ENCODE results near the gene STYXL2.

The STYXL2 gene

DNA sequence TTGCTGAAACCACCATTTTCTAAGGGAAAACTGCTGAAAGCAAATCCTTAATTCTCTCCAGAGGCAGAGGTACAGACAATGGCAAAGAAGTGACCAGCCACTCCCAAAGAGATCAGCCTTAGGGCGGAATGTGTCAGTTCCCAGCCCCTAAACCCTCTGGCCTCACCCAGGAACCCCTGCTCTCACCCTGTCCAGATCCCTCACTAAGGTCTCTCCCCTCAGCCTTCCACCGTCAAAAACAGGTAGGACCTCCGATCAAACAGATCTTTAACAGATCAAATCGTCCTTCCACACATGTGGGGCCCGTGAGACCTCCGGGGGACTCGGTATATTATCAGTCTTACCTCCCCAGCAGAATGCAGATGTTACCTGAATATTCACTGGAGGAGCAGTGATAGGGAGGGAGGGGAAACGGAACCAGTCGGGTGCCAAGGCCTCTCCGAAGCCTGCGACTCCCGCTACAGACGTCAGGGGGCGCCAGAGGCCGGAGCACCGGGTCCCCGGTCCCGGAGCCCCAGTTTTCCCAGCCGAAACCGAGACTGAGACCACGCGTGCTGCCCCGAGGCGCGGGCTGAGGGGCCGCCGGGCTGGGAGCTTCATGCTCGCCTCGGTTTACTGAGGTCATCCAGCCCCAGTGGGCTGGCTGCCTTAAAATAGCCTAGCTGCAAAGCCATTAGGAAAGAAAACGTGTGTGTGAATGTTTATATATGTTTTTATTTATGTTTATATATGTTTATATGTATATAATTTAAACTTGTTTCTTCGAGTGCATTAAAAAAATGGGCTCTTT is 27.3 kb upstream of the STYXL2 start:
- peak; percentile 86 for TF ChIP-seq CTCF (IDR thresholded peaks at IDR 0.05; ENCODE audit: extremely low read depth, missing control alignments)
- peak; percentile 83 for DNase-seq (ENCODE audit: low spot score)

DNA sequence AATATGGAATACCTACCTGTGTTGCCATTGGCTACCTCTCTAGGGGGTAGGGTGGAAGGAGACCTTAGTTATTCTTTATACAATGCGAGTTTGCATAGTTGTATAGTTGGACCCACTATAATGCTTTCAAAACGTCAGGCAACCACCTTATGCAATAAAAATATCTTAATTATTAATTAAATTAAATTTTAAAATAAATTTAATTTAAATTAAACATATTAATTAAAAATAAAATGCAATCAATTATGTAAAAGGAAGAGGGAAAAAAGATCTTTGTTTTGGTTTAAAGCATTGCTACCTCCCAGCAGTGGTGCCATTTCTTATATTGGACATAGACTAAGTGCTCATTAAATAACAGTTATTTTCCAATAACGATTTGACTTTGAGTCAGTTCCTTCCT is 26.0 kb upstream of the STYXL2 start:
- no peak for DNase-seq (ENCODE audit: low spot score)
- TF ChIP-seq CTCF (IDR thresholded peaks at IDR 0.05; ENCODE audit: extremely low read depth, missing control alignments) = no peak

DNA sequence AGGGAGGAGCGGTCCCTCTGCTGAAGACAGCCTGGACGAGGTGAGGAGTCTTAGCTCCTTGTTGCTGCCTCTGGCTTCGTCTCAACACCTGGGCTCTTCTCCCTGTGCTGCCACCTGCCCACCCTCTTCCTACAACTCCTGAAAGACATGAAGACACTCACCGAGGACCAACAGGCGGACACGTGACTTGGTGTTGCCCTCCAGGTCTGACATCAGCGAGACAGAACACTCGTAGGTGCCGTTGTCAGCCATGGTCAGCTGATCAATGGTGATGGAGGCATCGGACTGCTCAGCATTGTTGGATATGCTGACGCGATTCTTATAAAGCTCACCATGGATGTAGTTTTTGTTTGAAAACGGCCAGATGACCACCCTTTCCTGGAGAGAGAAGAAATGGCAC is 25.1 kb upstream of the STYXL2 start:
- no peak for DNase-seq (ENCODE audit: low spot score)
- TF ChIP-seq CTCF (IDR thresholded peaks at IDR 0.05; ENCODE audit: extremely low read depth, missing control alignments) = no peak

DNA sequence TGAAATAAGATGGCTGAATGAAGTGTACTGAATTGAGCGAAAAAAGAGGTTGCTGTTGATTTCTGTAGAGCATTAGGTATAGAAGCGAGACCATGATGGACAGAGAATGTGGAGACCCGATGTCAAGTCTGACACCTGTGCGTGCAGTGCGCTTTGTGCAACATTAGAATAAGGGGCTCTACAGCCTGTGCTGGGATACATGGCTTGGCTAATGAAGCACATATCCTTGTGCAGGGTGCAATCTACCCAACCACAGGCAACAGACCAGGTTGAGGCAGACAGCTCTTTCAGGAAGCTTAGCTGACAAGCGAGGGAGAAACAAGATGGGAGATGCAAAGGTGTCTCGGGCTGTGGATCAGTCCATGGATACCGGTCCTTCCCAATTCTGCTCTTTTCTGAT is 22.6 kb upstream of the STYXL2 start:
- DNase-seq (ENCODE audit: low spot score) = no peak
- TF ChIP-seq CTCF (IDR thresholded peaks at IDR 0.05; ENCODE audit: extremely low read depth, missing control alignments) = no peak

DNA sequence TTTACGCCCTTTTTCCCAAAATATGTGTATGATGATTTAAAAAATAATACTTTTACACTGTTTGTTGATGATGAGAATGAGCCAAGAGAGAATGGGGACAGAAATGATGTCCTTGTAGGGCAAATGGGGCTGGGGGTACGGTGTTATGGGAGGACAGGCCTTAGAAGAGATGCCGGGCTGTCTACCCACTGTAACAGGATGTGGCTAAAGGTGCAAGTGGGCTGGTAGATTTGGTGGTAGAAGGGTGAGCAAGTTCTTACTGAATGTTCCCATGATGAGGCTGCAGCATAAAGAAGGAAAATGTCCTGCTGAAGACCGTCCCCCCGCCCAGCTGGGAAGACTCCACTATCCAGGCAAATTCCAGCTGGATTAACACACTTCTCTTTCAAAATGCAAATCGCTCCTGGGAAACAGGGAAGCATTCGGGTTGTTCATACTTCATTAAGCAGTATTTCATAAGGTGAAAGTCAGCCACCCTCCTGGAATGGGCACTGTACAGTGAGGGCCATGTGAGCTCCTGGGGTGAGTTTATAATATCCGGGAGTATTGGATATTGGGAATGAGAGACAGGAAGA is 17.7 kb upstream of the STYXL2 start:
- TF ChIP-seq CTCF (IDR thresholded peaks at IDR 0.05; ENCODE audit: extremely low read depth, missing control alignments) = no peak
- DNase-seq (ENCODE audit: low spot score) = no peak

- TF ChIP-seq CTCF (IDR thresholded peaks at IDR 0.05; ENCODE audit: extremely low read depth, missing control alignments) = no peak
- DNase-seq (ENCODE audit: low spot score) = no peak
Observed at GRCh38 chr1:167077128-167077867, 16.6 kb upstream of the STYXL2 start.

GRCh38 chr1:167077868-167078210 is 16.0 kb upstream of the STYXL2 start:
- no peak for TF ChIP-seq CTCF (IDR thresholded peaks at IDR 0.05; ENCODE audit: extremely low read depth, missing control alignments)
- DNase-seq (ENCODE audit: low spot score) = no peak

Measured in GM20000 (cell line).